Panc1 (cell line): ENCODE results near the gene APOO.

Source experiments
- POLR2AphosphoS5 ChIP-seq: IDR thresholded peaks from 2 replicates; pipeline ENCODE4 v1.6.1; 2012; ENCODE audit warnings: mild to moderate bottlenecking, low read depth, low read length, moderate library complexity
- TCF7L2 ChIP-seq: IDR thresholded peaks from 2 replicates; pipeline ENCODE4 v1.6.1; 2011; ENCODE audit warnings: mild to moderate bottlenecking, low read depth, low read length, inconsistent platforms
- TF ChIP-seq, protein P1 (sequence below): fragments of 450-650 bp; IDR thresholded peaks from 2 replicates; pipeline ENCODE4 v1.5.1; 2017; ENCODE audit warnings: mild to moderate bottlenecking
- TF ChIP-seq, protein P2 (sequence below), 2 experiments: IDR thresholded peaks; 2 replicates each; pipeline ENCODE4 v1.6.1; 2011 to 2012; ENCODE audit warnings: low read depth in 2 of 2, control low read depth in 1 of 2, low read length in 1 of 2, mild to moderate bottlenecking in 1 of 2, moderate library complexity in 1 of 2; ENCODE audit not compliant: insufficient read depth in 1 of 2

DNA sequence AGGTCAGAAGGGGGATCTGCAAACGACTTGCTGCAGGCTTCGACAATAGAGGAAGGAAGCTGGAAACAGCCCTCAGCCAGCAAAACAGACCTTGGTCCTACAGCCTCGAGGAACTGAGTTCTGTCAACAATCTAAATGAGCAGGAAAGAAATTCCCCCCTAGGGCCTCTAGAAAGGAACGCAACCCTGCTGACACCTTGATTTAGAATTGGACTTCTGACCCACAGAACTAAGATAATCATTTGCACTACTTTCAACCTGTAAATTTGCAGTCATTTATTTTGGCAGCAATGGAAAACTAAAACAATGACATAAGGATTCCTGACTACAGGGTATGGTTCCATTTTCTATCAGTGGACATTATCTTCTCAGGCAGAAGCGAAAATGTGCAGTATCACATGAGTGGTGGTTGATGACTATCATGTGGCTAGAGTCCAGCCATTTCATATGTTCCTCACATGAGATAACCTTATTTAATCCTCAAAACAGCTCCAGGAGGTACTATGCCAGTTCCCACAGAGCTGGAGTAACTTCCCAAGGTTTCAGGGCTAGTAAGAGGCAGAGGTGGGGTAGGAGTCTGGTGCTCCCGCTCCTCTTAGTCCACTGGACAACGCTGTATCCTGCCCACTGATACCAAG lies 63.1 kb downstream of the APOO start:
- TF ChIP-seq, protein P1, sequence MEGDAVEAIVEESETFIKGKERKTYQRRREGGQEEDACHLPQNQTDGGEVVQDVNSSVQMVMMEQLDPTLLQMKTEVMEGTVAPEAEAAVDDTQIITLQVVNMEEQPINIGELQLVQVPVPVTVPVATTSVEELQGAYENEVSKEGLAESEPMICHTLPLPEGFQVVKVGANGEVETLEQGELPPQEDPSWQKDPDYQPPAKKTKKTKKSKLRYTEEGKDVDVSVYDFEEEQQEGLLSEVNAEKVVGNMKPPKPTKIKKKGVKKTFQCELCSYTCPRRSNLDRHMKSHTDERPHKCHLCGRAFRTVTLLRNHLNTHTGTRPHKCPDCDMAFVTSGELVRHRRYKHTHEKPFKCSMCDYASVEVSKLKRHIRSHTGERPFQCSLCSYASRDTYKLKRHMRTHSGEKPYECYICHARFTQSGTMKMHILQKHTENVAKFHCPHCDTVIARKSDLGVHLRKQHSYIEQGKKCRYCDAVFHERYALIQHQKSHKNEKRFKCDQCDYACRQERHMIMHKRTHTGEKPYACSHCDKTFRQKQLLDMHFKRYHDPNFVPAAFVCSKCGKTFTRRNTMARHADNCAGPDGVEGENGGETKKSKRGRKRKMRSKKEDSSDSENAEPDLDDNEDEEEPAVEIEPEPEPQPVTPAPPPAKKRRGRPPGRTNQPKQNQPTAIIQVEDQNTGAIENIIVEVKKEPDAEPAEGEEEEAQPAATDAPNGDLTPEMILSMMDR: no peak
- no peak for TF ChIP-seq POLR2AphosphoS5
- TF ChIP-seq, protein P2, sequence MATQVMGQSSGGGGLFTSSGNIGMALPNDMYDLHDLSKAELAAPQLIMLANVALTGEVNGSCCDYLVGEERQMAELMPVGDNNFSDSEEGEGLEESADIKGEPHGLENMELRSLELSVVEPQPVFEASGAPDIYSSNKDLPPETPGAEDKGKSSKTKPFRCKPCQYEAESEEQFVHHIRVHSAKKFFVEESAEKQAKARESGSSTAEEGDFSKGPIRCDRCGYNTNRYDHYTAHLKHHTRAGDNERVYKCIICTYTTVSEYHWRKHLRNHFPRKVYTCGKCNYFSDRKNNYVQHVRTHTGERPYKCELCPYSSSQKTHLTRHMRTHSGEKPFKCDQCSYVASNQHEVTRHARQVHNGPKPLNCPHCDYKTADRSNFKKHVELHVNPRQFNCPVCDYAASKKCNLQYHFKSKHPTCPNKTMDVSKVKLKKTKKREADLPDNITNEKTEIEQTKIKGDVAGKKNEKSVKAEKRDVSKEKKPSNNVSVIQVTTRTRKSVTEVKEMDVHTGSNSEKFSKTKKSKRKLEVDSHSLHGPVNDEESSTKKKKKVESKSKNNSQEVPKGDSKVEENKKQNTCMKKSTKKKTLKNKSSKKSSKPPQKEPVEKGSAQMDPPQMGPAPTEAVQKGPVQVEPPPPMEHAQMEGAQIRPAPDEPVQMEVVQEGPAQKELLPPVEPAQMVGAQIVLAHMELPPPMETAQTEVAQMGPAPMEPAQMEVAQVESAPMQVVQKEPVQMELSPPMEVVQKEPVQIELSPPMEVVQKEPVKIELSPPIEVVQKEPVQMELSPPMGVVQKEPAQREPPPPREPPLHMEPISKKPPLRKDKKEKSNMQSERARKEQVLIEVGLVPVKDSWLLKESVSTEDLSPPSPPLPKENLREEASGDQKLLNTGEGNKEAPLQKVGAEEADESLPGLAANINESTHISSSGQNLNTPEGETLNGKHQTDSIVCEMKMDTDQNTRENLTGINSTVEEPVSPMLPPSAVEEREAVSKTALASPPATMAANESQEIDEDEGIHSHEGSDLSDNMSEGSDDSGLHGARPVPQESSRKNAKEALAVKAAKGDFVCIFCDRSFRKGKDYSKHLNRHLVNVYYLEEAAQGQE (IDR thresholded peaks at IDR 0.05; ENCODE audit: insufficient read depth in 1 of 2, low read depth in 2 of 2, low read length in 1 of 2): no peak
- no peak for TF ChIP-seq TCF7L2
